ENCODE measurements around the gene ITPR2. TPM values are rescaled to one million over a fixed set of nuclear protein-coding genes. Genes with fewer than 3 reads are reported as not detected.

Gene ITPR2
- total RNA-seq, 1 donor from 2014 or later, result 16.3 TPM

- Histone ChIP-seq H3K36me3 (ENCODE audit: control insufficient read depth, insufficient read depth, low read length) (no peaks in the 10 kb centered on the region), H3K4me3 (ENCODE audit: low read depth, low read length) (no peak overlapping the region), H3K27me3 (ENCODE audit: control insufficient read depth, insufficient read depth, low read length) (no peaks in the 10 kb centered on the region)
- no peak for DNase-seq (ENCODE audit: low read depth)
- TF ChIP-seq, protein P1, sequence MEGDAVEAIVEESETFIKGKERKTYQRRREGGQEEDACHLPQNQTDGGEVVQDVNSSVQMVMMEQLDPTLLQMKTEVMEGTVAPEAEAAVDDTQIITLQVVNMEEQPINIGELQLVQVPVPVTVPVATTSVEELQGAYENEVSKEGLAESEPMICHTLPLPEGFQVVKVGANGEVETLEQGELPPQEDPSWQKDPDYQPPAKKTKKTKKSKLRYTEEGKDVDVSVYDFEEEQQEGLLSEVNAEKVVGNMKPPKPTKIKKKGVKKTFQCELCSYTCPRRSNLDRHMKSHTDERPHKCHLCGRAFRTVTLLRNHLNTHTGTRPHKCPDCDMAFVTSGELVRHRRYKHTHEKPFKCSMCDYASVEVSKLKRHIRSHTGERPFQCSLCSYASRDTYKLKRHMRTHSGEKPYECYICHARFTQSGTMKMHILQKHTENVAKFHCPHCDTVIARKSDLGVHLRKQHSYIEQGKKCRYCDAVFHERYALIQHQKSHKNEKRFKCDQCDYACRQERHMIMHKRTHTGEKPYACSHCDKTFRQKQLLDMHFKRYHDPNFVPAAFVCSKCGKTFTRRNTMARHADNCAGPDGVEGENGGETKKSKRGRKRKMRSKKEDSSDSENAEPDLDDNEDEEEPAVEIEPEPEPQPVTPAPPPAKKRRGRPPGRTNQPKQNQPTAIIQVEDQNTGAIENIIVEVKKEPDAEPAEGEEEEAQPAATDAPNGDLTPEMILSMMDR (IDR thresholded peaks at IDR 0.05; ENCODE audit: insufficient read depth, low read length, poor library complexity, severe bottlenecking), result no peak
Measured at GRCh38 chr12:26813812-26814211, 19.2 kb downstream of the ITPR2 start.

GRCh38 chr12:26810330-26810729, 22.7 kb downstream of the ITPR2 start:
- Histone ChIP-seq H3K36me3 (ENCODE audit: control insufficient read depth, insufficient read depth, low read length) (no peaks in the 10 kb centered on the region), H3K27me3 (ENCODE audit: control insufficient read depth, insufficient read depth, low read length) (no peaks in the 10 kb centered on the region), H3K4me3 (ENCODE audit: low read depth, low read length) (no peak overlapping the region)
- TF ChIP-seq, protein P1 (IDR thresholded peaks at IDR 0.05; ENCODE audit: insufficient read depth, low read length, poor library complexity, severe bottlenecking), result no peak
- DNase-seq (ENCODE audit: low read depth), result no peak

DNA sequence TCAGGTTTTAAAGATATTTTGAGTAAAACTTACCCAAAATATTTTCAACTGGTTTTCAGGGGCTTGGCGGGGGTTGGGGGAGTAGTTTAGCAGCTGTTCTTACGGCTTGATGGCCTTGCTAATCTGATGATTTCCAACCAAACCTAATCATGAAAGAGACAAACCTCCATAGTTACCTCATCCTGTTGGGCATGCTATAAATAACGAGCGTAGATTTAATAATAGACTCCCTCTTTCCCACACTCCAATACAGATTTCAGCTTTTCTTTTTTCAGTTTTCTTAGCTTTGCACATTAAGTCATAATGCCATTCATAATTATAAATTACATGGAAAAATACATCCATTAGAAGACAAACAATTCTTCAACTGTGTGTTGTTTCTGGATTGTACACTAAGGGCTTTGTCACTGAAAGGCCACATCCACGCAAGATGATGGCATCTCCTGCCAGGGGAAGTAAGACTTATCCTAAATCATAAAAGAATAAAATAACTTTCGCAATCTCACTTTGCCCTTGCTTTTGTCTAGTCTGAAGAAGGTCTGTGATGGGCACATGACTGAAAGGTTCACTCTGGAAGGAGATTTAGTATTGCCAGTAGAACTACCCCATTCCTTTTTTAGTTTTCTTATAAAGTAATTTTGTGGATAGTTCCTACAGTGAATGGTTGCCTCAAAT, 23.2 kb downstream of the ITPR2 start:
- TF ChIP-seq, protein P1 (IDR thresholded peaks at IDR 0.05; ENCODE audit: insufficient read depth, low read length, poor library complexity, severe bottlenecking), result no peak
- H3K27me3 ChIP-seq (ENCODE audit: control insufficient read depth, insufficient read depth, low read length), result no peaks in the 10 kb centered on the region
- DNase-seq (ENCODE audit: low read depth), result no peak
- no peak overlapping the region for H3K4me3 ChIP-seq (ENCODE audit: low read depth, low read length)
- no peaks in the 10 kb centered on the region for H3K36me3 ChIP-seq (ENCODE audit: control insufficient read depth, insufficient read depth, low read length)

- H3K36me3 ChIP-seq (ENCODE audit: control insufficient read depth, insufficient read depth, low read length), result no peaks in the 10 kb centered on the region
- no peaks in the 10 kb centered on the region for H3K27me3 ChIP-seq (ENCODE audit: control insufficient read depth, insufficient read depth, low read length)
- TF ChIP-seq, protein P1 (IDR thresholded peaks at IDR 0.05; ENCODE audit: insufficient read depth, low read length, poor library complexity, severe bottlenecking), result no peak
- no peak for DNase-seq (ENCODE audit: low read depth)
- H3K4me3 ChIP-seq (ENCODE audit: low read depth, low read length), result no peak overlapping the region
Measured at GRCh38 chr12:26808766-26809476, 24.1 kb downstream of the ITPR2 start.

DNA sequence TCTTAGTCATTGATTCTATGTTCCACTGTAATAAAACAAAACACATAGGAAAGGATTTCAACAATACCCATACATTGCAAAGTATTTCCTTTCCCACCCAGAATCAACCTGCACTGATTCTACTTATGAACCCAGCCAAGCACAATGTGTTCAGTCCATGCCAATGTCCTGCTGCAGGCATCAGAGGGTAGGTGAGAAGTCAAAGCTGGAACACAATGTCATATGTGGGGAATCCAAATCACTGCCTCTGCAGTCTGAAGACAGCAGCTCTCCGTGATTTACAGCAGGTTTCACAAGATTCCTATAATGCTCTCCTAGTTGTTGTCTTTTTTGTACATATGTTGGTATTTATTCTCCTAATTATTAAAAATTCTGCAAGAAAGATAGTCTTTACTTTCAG, 25.7 kb downstream of the ITPR2 start:
- H3K4me3 ChIP-seq (ENCODE audit: low read depth, low read length), result no peak overlapping the region
- TF ChIP-seq, protein P1 (IDR thresholded peaks at IDR 0.05; ENCODE audit: insufficient read depth, low read length, poor library complexity, severe bottlenecking), result no peak
- H3K27me3 ChIP-seq (ENCODE audit: control insufficient read depth, insufficient read depth, low read length), result no peaks in the 10 kb centered on the region
- no peak for DNase-seq (ENCODE audit: low read depth)
- no peaks in the 10 kb centered on the region for H3K36me3 ChIP-seq (ENCODE audit: control insufficient read depth, insufficient read depth, low read length)

Measured in kidney epithelial cell (primary cell).